ENCODE measurements around the gene ZAR1.

ZAR1 gene

DNA sequence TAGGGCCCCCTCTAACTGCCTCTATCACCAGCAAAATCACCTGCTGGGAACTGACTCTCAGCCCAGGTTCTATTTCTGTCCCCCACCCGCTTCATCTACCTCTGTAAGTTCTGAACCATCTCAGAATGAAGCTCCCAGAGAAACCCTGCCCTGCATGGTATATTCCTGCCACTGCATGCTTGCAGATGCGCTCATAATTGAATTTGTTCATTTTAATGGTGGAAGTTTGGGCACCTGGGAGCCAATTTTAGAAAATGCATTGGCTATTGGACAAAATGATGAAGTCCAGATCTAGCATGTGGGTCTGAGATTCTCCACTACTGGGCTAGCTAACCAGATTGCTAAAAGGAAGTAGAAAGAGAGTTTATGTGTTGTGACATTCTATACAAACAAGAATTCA is 35.5 kb upstream of the ZAR1 start:
- TF ChIP-seq, protein P1, sequence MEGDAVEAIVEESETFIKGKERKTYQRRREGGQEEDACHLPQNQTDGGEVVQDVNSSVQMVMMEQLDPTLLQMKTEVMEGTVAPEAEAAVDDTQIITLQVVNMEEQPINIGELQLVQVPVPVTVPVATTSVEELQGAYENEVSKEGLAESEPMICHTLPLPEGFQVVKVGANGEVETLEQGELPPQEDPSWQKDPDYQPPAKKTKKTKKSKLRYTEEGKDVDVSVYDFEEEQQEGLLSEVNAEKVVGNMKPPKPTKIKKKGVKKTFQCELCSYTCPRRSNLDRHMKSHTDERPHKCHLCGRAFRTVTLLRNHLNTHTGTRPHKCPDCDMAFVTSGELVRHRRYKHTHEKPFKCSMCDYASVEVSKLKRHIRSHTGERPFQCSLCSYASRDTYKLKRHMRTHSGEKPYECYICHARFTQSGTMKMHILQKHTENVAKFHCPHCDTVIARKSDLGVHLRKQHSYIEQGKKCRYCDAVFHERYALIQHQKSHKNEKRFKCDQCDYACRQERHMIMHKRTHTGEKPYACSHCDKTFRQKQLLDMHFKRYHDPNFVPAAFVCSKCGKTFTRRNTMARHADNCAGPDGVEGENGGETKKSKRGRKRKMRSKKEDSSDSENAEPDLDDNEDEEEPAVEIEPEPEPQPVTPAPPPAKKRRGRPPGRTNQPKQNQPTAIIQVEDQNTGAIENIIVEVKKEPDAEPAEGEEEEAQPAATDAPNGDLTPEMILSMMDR (IDR thresholded peaks at IDR 0.05; ENCODE audit: insufficient read depth, low read length, missing control alignments): no peak
- ChIA-PET CTCF (interaction anchor here (0.8 to 1.7 kb wide), 2 partner anchors 8 to 13 kb away, joined by 3 read pairs; no protein-coding TSS in a partner anchor), POLR2A (interaction anchor here (0.6 kb wide), 1 partner anchor 14 kb away, joined by 3 read pairs; no protein-coding TSS in a partner anchor)
- no peak overlapping the region for H3K4me3 ChIP-seq (ENCODE audit: low read depth, low read length)
- DNase-seq (ENCODE audit: low read depth, low spot score): no peak

GRCh38 chr4:48461000-48461399 is 29.1 kb upstream of the ZAR1 start:
- no peak overlapping the region for H3K4me3 ChIP-seq (ENCODE audit: low read depth, low read length)
- ChIA-PET POLR2A (no interaction called here), CTCF (no interaction called here)
- no peak for DNase-seq (ENCODE audit: low read depth, low spot score)
- TF ChIP-seq, protein P1 (IDR thresholded peaks at IDR 0.05; ENCODE audit: insufficient read depth, low read length, missing control alignments): no peak

DNA sequence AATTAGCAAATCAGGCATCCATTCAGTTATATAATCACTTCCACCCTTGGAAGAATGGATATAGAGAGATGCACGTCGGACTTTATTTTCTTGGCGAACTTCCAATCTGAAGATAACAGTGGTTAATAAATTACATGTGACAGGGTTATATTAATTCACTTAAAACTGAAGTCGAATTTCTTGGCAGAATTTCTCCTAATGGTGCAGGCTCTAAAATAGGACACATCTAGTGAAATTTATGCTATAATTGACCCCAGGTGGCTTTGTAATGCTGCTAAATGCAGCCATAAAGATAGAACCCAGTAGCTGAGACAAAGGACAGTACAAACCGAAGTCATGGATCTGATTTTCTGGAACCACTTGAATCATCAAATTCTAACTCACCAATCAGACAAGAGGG is 27.7 kb upstream of the ZAR1 start:
- CTCF ChIA-PET: interaction anchor here (1.3 kb wide), 1 partner anchor 16 kb away, joined by 4 read pairs; no protein-coding TSS in a partner anchor
- POLR2A ChIA-PET: no interaction called here

DNA sequence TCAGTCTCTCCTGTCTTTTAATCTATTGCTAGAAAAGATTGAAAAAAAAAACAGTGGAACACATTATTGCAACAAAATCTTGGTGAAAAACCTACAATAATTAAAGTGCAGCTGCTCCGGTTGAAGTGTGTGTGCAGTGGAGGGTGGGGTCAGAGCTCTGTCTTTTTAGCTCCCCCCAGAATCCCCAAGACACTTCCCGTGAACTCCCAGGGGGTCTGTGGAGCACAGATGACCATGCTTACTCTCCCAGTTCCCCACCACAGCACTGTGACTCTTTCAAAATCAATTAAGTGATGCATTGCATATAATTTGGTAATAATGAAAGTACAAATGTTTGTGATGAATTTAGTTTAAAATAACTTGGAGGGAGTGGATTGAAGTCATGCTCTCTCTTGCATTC is 22.6 kb upstream of the ZAR1 start:
- ChIA-PET POLR2A (no interaction called here), CTCF (interaction anchor here (1.0 kb wide), 1 partner anchor 13 kb away, joined by 3 read pairs; no protein-coding TSS in a partner anchor)
- no peak for DNase-seq (ENCODE audit: low read depth, low spot score)
- H3K4me3 ChIP-seq (ENCODE audit: low read depth, low read length): no peak overlapping the region
- TF ChIP-seq, protein P1 (IDR thresholded peaks at IDR 0.05; ENCODE audit: insufficient read depth, low read length, missing control alignments): no peak

More for the DNA sequence above, 27.7 kb upstream of the ZAR1 start:
- DNase-seq (ENCODE audit: low read depth, low spot score): no peak
- TF ChIP-seq, protein P1 (IDR thresholded peaks at IDR 0.05; ENCODE audit: insufficient read depth, low read length, missing control alignments): no peak
- H3K4me3 ChIP-seq (ENCODE audit: low read depth, low read length): no peak overlapping the region

DNA sequence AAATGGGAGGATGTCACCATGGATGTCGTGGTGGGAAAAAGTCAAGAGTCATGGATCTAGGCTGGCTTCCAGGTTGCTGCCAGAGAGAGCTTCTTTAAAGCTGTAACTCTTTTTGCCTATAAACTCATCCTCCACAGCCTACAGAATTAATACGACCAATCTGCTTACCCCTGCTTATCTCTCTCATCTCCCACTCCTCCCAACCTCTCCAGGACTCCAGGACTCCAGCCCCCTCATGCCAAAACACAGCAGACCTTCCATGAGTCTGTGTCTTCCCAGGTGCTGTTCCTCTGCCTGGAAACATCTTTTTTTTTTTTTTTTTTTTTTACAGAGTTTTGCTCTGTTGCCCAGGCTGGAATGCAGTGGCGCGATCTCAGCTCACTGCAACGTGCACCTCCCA is 22.2 kb upstream of the ZAR1 start:
- no peak overlapping the region for H3K4me3 ChIP-seq (ENCODE audit: low read depth, low read length)
- DNase-seq (ENCODE audit: low read depth, low spot score): no peak
- CTCF ChIA-PET: interaction anchor here (1.0 kb wide), 1 partner anchor 14 kb away, joined by 3 read pairs; no protein-coding TSS in a partner anchor
- TF ChIP-seq, protein P1 (IDR thresholded peaks at IDR 0.05; ENCODE audit: insufficient read depth, low read length, missing control alignments): no peak
- POLR2A ChIA-PET: interaction anchor here (0.6 kb wide), 1 partner anchor 13 kb away, joined by 3 read pairs; no protein-coding TSS in a partner anchor

DNA sequence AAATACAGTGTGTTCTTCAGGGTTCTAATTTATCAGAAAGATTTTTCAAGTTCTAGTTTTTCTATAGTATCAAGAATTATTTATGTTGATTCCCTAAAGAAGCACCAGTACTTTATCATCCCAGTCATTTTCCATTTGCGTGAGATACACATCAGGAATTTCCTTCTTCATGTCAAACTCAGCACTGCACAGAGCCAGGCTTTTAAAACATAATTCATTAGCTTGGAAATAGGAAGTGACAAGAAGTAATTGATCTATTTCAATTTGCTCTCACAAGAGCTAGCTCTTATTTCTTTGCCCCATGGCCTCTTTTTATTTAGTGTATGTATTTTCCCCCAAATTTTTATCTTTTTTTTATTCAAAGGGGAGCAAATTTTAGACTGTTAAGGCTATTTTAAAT is 19.9 kb upstream of the ZAR1 start:
- POLR2A ChIA-PET: no interaction called here
- CTCF ChIA-PET: interaction anchor here (1.2 kb wide), 1 partner anchor 77 kb away, joined by 5 read pairs; no protein-coding TSS in a partner anchor
- TF ChIP-seq, protein P1 (IDR thresholded peaks at IDR 0.05; ENCODE audit: insufficient read depth, low read length, missing control alignments): no peak
- H3K4me3 ChIP-seq (ENCODE audit: low read depth, low read length): no peak overlapping the region
- no peak for DNase-seq (ENCODE audit: low read depth, low spot score)

All from AG04449 (cell line).